Nephron progenitor cell (in vitro differentiated cells): ENCODE data around the gene XK.

ENCODE experiments used
- DNase-seq: peaks from one replicate; pipeline ENCODE4 v3.0.0; 2021
- H3K27ac Mint-ChIP-seq: 2 replicates; pipeline ENCODE4 v1.8.0; 2021; ENCODE audit warnings: mild to moderate bottlenecking, moderate library complexity, mixed read lengths
- H3K27me3 Mint-ChIP-seq: 2 replicates; pipeline ENCODE4 v1.8.0; 2021; ENCODE audit warnings: mild to moderate bottlenecking, low read depth, mixed read lengths; ENCODE audit not compliant: poor library complexity
- H3K36me3 Mint-ChIP-seq: 2 replicates; pipeline ENCODE4 v1.8.0; 2021; ENCODE audit warnings: low read depth, mixed read lengths
- H3K4me1 Mint-ChIP-seq: 2 replicates; pipeline ENCODE4 v1.8.0; 2021; ENCODE audit warnings: mixed read lengths
- H3K4me3 Mint-ChIP-seq: 2 replicates; pipeline ENCODE4 v1.8.0; 2021; ENCODE audit warnings: mild to moderate bottlenecking, moderate library complexity, mixed read lengths
- H3K9me3 Mint-ChIP-seq: 2 replicates; pipeline ENCODE4 v1.8.0; 2021; ENCODE audit warnings: mild to moderate bottlenecking, moderate library complexity, mixed read lengths
- CTCF ChIP-seq: fragments of 200-600 bp; sonication (generic); IDR thresholded peaks from 2 replicates; pipeline ENCODE4 v1.5.0; 2021; ENCODE audit warnings: antibody characterized with exemption

The XK gene

DNA sequence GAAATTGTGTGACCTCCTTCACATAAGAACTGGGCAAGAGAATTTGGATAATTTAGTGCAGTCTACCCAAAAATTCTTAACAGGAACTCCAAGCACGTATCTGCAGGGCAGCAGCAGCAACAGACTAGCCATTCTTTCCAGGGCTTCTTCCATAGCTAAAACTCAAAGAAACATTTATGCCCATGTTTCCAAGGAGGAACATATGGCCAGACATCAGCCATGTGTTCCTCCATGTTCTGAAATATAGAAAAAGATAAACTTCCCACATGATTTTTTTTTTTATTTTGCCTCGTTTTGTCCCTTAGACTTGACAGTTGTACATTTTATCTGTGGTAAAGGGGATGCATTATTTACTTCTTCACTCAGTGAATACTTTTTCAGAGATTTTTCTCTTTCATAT, 66.7 kb downstream of the XK start:
- Mint-ChIP-seq H3K4me3 (no peak overlapping the region), H3K9me3 (peaks cover 18% of the 10 kb centered on the region), H3K4me1 (no peaks in the 10 kb centered on the region), H3K36me3 (no peaks in the 10 kb centered on the region), H3K27ac (no peak overlapping the region), H3K27me3 (no peaks in the 10 kb centered on the region)
- no peak for TF ChIP-seq CTCF
- no peak for DNase-seq

- H3K4me1 Mint-ChIP-seq: no peaks in the 10 kb centered on the region
- no peak overlapping the region for H3K4me3 Mint-ChIP-seq
- H3K27me3 Mint-ChIP-seq: no peaks in the 10 kb centered on the region
- no peaks in the 10 kb centered on the region for H3K36me3 Mint-ChIP-seq
- TF ChIP-seq CTCF: no peak
- H3K9me3 Mint-ChIP-seq: peaks cover 18% of the 10 kb centered on the region
- no peak for DNase-seq
- no peak overlapping the region for H3K27ac Mint-ChIP-seq
Measured at GRCh38 chrX:37752936-37753335, 67.3 kb downstream of the XK start.

DNA sequence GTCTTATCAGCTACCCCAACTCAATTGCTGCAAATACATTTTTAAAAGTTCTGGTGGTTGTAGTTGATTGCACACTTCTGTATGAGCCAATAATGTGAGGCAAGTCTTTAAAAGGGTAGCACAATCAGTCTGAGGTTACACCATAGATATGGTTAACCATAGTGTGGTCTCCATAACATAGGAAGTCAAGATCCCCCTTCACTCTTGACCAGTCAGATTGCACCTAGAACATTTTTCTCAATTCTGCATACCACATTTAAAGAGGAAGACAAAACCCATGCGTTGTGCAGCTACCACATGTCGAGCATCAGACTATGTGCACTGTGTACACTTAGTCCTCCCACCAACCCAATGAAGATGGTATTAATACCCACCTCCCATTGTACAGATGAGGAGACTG, 67.8 kb downstream of the XK start:
- peaks cover 16% of the 10 kb centered on the region for H3K9me3 Mint-ChIP-seq
- no peak for TF ChIP-seq CTCF
- DNase-seq: no peak

GRCh38 chrX:37754516-37754915, 68.9 kb downstream of the XK start:
- H3K36me3 Mint-ChIP-seq: no peaks in the 10 kb centered on the region
- no peak for TF ChIP-seq CTCF
- peaks cover 12% of the 10 kb centered on the region for H3K9me3 Mint-ChIP-seq
- no peaks in the 10 kb centered on the region for H3K4me1 Mint-ChIP-seq
- H3K4me3 Mint-ChIP-seq: no peak overlapping the region
- no peak overlapping the region for H3K27ac Mint-ChIP-seq
- no peak for DNase-seq
- no peaks in the 10 kb centered on the region for H3K27me3 Mint-ChIP-seq

More for the DNA sequence above, 67.8 kb downstream of the XK start:
- Mint-ChIP-seq H3K4me1 (no peaks in the 10 kb centered on the region), H3K27me3 (no peaks in the 10 kb centered on the region), H3K36me3 (no peaks in the 10 kb centered on the region), H3K27ac (no peak overlapping the region), H3K4me3 (no peak overlapping the region)

- Mint-ChIP-seq H3K4me3 (no peak overlapping the region), H3K9me3 (peaks cover 12% of the 10 kb centered on the region), H3K4me1 (no peaks in the 10 kb centered on the region), H3K27ac (no peak overlapping the region), H3K36me3 (no peaks in the 10 kb centered on the region), H3K27me3 (no peaks in the 10 kb centered on the region)
- TF ChIP-seq CTCF: no peak
- DNase-seq: no peak
Measured at GRCh38 chrX:37755025-37755424, 69.4 kb downstream of the XK start.

- no peak for DNase-seq
- TF ChIP-seq CTCF: no peak
- Mint-ChIP-seq H3K4me3 (no peak overlapping the region), H3K4me1 (no peaks in the 10 kb centered on the region), H3K9me3 (peaks cover 16% of the 10 kb centered on the region), H3K27ac (no peak overlapping the region), H3K36me3 (no peaks in the 10 kb centered on the region), H3K27me3 (no peaks in the 10 kb centered on the region)
Measured at GRCh38 chrX:37757082-37757481, 71.5 kb downstream of the XK start.
